Adrenal gland (tissue), 5 donors: ENCODE data around the gene SLC39A9.

ENCODE experiments used
- CTCF ChIP-seq, 6 experiments: fragments of 450-650 bp in 4 of 6; fragments of 200-600 bp in 2 of 6; sonication (generic) in 1 of 6; IDR thresholded peaks; 1 replicate in 5 of 6; 2 replicates in 1 of 6; pipeline versions ENCODE4 v1.5.1 to v1.8.0; 2016 to 2021; ENCODE audit warnings: antibody characterized with exemption in 6 of 6, mild to moderate bottlenecking in 2 of 6, moderate library complexity in 1 of 6
- POLR2A ChIP-seq, 2 donors: fragments of 450-650 bp; IDR thresholded peaks; one replicate each; pipeline ENCODE4 v1.6.1; 2017; ENCODE audit warnings: antibody characterized with exemption in 2 of 2, mild to moderate bottlenecking in 2 of 2, moderate library complexity in 1 of 2
- donor health status: DM: no; HTN: no; CAD: no.

GRCh38 chr14:69464379-69464778, 65.9 kb downstream of the SLC39A9 start:
- no peak for TF ChIP-seq CTCF (IDR thresholded peaks at IDR 0.05)
- TF ChIP-seq POLR2A (IDR thresholded peaks at IDR 0.05) = no peak
